NCI-H2171 treated with DMSO at 0.1 percent for 48 hours (cell line): Measurements from ENCODE around the gene ARHGEF28.

Experiments used
- DNase-seq: peaks from one replicate; lab custom pipeline; 2025; lab: John Stamatoyannopoulos, UW

The ARHGEF28 gene

DNA sequence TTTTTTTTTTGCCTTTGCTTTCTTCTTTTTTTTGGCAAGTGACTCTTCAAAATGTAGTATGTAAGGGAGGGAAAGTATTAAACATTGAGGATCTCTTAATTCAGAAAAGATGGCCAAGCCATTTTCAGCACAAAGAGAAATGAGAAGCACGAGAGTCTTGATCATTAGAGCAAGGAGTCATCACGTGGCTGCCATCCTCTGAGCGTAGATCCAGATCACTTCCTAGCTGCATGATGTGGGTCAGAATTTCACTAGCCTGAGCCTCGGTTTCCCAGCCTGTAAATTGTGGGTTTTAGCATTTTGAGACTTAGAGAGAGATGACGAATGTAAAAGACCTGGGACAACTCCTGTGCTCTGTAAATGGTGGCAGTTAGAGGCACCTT is 312.9 kb downstream of the ARHGEF28 start:
- DNase-seq, result no peak

DNA sequence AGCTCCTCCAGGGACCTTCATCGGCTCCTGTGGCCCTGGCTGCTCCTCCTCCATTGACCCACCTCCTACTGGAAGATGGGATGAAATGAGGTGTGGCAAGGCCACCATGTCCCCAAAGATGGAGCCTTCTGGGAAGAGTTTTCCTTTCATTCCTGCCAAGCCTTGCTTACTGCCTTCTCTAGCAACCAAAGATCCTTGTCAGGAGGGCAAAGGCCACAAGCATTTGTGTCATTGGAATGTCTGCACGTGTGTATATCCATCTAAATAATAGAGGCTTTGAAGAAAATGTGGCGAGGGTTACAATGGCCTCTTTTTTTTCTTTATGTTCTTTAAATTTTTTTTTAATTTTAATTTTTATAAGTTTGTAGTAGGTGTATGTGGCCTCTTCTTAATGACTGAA is 313.6 kb downstream of the ARHGEF28 start:
- no peak for DNase-seq

DNA sequence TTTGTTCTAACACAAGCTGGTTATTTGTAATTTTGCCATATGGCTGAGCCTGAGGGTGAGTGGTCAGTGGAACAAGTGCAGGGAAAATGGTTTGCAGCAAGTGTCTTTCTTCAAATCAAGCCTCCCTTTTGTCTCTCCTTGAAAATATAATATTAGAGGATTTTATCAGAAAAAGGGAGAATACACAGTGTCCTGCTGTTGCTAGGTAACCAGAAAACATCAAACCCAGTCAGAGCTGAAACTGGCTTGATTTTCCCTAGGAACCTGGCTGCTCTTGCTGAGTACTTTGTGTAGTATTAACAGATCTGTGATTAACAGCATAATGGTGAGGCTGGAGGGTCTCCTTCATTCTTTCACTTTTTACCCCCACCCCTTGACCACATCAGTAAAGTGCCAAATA is 314.0 kb downstream of the ARHGEF28 start:
- peak; percentile 35 for DNase-seq

DNA sequence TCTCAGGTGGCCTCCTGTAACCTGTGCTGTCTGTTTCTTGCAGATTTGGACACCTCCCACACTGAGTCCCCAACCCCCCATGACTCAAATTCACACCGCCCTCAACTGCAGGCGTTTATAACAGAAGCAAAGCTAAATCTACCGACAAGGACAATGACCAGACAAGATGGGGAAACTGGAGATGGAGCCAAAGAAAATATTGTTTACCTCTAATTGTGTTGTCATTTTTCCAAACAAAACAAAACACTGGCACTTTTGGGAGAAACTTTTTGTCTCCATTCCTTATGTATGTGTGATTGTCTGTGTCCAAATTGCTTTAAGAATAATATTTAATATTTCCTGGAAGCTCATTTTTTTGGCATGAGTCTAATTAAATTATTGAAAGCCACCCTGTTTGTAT is 314.8 kb downstream of the ARHGEF28 start:
- DNase-seq, result no peak

DNA sequence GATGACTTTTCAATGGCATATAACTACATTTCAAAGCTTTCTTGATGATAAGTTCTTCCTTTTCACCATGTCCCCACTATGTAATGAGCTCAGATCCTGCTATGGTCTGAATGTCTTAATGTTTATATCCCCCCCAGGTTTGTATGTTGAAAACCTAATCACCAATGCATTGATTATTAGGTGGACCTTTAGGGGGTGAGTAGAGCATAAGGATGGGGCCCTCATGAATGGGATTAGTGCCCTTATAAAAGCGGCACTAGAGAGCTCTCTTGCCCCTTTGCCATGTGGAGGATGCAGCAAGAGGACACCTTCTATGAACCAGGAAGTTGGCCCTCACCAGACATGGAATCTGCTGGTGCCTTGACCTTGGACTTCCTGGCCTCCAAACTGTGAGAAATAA is 316.8 kb downstream of the ARHGEF28 start:
- DNase-seq, result no peak

DNA sequence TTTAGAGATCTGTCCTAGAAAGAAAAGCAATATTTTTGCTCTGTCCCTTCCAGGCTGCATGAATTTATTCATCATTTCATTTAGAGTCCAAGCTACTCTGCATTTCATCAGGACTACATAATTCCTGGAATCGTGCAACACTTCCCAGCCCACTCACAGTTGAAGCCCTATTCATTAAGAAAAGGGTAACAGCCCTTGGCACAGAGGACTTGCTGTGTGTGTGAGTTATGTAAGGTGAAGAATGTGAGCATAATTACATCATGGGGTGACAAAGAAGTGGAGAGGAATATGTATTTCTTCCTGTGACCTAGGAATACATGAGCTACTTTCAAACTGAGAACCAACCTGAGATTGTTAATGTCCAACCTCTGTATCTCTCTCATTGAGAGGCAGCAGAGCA is 317.4 kb downstream of the ARHGEF28 start:
- DNase-seq, result no peak

DNA sequence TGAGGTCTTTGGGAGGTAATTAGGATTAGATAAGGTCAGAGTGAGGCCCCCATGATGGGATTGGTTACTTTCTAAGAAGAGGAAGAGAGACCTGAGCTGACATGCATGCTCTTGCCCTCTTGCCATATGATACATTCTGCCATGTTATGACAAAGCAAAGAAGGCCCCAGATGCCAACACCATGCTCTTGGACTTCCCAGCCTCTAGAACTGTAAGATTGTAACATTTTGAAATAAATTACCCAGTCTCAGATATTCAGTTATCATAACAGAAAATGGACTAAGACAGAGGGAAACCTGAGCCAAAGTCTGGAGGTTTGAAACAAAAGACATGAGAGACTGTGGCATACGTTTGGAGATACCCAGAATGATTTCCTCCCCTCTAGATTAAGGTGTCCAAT is 318.6 kb downstream of the ARHGEF28 start:
- DNase-seq, result peak; percentile 36

DNA sequence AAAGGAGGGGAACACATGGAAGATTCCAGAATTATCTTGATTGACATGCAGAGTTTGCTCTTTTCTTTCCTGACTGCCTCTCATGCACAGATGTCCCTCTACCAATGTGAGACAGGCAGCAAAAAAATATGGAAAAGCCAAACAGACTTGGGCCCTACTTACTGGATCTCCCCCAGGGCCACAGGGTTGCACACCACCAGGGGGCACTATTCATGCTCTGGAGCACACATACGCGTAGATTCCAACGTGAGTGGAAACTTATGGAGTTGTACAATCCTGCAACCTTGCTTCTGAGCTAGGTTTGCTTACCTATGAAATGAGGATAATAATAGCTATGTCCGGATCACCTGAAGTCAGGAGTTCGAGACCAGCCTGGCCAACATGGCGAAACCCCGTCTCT is 319.5 kb downstream of the ARHGEF28 start:
- DNase-seq, result no peak

DNA sequence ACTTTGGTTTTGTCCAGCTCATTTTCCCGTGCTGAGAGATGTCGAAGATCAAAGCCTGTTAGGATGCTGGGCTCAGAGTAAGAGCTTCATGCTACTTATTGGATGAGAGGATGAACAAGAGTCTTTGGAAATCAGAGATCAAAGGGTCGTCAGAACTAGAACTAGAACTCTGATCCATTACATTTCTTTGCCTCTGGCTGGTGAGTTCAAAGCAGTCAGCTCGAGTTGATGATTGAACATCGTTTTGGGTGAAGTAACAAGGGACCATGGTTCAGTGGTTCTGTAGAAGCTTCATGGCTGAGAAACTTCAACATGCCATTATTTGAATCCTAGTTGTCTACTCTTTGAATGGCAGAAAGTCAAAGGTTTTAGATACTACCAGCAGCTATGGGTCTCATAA is 320.3 kb downstream of the ARHGEF28 start:
- no peak for DNase-seq

DNA sequence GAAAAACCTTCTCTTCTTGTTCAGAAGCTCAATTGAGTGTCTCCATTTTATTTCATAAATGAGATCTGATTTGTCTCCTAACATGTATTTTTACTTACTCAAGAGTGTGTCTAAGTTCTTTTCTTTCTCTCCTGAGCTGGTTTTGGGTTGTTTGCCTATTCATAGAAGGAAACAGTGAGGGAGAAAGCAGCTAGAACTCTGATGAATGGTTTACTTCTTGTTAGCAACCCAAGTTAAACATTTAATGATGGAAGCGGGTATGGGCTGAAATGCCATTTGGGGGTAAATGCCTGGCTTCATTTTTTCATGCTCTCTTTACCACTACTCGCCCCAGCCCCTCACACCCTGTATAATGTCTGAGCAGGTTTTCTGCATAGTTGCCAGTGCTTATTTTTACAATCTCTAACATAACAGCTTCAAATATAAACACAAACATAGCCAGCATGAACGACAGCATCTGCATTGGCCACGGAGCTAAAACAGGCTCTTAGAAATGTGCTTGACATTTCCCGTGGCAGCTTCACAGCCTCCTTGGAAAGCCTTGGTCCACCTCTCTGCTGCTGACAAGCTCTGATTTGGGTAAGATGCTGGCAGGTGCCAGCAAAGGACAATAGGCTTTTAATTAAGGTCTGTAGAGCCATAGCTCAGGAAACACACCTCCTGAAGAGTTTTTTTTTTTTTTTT is 321.1 kb downstream of the ARHGEF28 start:
- peak; percentile 48 for DNase-seq

DNA sequence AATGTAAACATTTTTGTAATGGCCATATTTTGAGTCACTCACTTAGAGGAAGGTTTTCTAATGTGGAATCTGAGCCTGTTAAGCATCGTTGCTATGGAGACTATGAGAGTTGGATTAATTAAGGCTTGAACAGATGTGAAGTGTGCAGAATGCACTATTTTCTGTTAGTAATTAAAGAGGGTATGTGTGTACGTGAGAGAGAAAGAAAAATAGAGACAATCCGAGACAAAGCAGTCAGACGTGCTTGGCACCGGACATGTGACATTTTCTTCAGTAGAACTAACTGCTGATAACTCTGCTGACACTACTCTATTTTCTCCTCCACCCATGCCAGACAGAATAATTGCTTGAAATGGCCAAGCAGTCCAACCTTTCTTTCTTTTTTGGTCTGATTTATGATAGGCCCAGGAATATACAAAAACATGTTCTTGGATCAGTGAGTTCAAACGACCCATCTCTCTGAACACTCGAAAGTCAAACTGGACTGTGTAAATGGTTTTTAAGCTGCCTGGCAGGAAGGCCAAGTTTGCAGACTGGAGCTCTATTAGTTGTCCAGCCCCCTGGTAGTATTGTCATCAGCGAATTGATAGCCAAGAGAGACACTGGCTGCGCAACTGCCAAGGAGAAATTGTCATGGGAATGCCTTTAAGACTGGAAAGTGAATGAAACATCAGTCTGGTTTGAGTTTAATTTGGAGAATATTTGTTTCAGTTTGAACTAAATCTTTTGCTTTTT is 322.1 kb downstream of the ARHGEF28 start:
- DNase-seq, result peak; percentile 82

DNA sequence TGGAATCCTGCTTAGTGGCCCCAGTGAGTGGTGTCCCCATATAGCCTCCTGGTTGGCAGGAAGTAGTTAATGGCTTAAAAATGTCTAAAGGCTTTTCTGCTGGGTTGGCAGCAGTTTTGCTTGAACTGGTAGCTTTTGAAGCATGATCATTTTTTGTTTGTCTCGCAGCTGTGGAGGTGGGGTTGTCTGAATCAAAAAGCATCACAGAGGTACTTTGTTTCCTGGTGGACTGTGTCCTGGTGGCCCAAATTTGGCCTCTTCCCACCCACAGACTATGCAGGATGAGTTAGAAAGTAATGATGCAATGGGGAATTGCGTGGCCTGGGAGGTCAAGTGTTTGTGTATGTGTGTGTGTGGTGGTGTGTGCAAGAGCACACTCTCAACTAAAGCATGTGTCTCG is 322.7 kb downstream of the ARHGEF28 start:
- DNase-seq, result peak; percentile 5

DNA sequence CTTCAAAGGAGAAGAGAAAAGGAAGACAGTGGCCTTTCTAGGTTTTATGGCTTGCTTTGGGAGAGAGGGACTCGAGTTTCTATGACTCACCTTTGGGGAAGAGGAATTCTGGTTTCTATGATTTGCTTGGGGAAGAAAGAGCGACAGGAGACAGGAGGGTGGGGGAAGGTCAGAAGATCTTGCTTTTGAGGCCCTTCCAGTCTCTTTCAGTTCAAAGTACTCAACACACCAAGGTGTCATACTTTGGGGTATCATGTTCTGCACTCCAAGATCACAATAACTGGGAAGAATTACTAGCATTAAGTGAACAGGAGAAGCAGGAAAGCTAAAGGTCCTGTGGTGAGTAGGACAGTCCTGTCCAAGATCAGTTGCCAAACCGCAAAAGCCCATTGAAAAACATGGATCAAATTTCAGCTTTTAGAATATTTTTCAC is 324.5 kb downstream of the ARHGEF28 start:
- no peak for DNase-seq

DNA sequence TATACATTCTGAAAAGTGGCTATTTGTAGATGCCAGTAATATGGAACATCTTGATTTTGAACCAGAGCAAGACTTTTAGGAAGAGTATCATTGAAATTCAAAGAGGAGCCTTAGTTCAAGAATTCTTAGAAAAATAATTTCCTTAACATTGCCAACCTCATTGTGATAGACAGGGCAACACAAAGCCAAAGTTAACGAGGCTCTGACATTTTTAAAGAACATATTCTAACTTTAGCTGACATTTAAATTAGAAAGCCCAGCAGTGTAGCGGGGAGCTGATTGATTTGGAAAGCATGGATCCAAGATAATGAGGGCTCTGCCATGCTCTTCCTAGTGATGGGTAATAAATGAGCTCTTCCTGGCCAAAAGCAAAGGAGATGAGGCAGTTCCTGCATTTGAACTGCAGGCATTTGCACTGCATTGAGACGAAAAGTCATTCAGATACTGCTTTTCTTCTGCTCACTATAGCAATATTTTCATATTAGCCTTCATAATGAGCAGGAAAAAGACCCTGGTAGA is 325.0 kb downstream of the ARHGEF28 start:
- no peak for DNase-seq

DNA sequence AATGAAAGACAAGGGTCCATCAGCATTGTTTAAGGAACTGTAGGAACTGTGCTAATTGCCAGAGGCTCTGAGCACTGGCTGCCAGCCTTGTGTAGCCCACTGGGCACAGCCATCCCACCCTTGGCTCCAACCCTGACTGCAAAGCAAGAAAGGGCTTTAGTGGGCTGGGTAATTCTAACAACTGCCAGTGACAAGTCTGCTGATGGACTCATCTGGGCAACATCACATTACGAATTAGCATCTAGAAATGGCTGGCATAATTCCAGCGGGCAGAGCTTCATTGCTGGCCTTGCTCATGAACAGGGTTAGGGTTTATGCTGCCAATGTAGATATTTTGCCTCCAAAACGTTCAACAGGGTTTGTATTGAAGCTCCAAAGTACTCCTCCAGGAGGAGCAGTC is 326.9 kb downstream of the ARHGEF28 start:
- DNase-seq, result no peak

DNA sequence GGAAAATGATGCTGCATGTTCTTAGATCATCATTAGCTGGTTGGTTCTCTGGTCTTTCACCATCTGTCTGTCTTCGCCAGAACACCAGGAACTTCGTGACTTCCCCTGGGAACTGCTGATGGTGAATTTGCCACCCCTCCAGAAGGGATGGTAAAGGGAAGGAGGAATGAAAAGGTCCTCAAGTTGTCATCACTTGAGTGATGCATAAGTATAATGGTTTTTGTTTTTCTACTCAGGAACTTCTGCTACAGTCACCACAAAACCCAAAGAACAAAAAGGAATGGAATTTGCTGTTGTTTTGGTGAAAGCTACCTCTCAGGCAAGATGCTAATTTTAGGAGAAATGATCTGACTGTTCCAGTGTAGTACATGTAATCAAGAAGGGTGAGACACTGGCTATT is 328.4 kb downstream of the ARHGEF28 start:
- peak; percentile 68 for DNase-seq

DNA sequence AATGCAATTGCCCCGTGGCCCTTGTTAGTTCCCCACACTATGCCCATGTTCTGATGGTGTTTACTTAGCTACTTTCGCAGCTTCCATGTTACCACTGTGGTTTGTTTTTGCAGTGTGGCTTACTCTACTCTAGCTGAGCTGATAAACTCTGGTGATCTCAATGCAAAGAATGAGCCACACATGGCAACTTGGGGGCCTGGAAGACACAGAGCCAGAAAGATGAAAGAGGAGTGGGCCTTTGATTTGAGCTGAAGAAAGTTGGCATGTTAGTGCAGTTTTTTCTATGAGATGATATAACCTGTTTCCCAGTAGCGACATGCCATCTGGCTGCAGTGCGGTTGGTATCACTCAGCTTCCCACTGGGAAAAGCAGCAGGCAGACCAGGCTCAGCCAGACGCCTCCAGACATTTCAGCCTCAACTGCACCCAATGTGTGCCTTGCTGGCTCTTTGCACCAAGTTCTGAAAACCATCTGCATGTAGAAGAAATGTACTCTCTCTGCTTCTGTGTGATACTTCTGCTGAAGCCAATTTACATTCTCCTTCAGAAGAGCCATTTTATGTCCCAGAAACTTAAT is 329.4 kb downstream of the ARHGEF28 start:
- peak; percentile 86 for DNase-seq

DNA sequence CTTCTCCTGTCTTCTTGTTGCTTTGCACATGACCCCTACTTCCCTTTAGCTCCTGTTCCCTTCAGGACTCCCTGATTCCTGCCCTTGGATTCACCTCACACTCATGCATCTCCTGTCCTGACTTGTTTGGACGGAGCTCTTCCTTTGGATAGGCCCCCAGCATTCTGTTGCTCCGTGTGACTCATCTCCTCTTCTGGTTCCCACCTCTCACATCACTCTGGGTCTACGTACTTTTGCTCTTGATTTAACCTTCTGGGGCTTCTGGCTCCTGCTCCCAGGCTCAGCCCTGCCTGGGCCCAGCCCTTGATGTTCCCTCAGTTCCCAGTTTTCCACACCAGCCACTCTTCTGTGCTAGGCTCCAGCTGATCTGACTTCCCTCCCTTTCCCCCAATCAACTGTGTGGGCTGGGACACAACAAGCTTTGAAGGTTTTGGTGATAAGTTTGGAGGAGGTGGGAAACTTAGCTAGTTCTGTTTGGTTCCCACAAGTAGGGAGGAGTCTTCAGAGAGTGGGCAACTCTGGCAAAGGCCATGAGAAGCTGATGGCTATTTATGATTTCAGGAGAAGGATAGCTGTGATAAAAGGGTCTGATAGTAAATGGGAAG is 331.5 kb downstream of the ARHGEF28 start:
- peak; percentile 29 for DNase-seq

DNA sequence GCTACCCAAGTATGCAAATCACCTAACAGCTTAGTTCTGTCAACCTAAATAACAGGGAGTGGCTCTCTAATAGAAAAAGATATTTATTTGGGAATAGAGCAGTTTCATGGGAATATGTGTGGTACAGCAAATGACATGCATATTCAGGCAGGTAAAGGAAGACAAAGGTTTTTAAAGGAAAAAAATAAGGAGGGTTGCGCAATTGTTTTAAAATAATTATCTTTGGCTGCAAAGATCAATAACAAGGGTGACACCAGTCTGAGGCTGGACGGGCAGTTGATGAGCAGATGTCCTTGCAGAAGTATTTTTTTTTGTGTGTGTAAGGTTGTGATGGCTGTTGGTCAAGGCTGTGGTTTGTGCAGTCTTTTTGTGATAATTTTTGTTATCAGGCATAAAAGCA is 332.0 kb downstream of the ARHGEF28 start:
- DNase-seq, result no peak

DNA sequence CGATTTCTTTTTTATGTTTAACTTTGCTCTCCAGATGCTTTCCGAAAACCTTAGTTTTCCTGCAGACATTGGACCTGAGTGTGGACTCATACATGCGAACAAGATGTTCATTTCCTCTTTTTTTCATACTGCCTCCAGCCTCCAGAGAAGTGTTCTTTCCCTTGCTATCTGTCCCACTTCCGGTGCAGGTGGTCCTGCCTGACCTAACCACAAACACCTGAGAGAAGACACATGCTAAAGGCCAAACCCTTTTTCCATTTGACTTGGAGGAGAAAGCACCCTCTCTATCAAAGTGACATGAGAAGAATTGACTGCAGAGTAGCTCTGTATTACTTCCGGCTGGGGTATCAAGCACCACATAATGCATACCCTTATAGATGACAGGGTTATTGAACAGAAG is 334.0 kb downstream of the ARHGEF28 start:
- DNase-seq, result peak; percentile 12

DNA sequence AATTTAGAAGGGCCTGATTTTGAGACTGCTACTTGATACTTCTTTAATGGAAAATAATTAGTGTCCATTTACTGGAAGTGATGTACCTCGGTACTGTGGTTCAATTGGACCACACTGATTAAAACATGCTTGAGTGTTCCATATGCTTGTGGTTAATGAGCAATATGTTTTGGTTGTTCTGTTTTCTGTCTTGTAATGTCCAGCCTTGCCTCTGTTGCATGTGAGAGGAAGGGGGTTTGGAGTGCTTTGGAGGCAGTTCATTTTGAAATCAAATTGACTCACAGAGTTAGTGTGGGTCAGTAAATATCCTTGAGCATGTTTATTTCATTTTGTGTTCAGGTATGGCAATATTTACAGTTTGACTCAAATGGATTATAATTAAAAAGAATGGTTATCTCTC is 334.4 kb downstream of the ARHGEF28 start:
- DNase-seq, result no peak

DNA sequence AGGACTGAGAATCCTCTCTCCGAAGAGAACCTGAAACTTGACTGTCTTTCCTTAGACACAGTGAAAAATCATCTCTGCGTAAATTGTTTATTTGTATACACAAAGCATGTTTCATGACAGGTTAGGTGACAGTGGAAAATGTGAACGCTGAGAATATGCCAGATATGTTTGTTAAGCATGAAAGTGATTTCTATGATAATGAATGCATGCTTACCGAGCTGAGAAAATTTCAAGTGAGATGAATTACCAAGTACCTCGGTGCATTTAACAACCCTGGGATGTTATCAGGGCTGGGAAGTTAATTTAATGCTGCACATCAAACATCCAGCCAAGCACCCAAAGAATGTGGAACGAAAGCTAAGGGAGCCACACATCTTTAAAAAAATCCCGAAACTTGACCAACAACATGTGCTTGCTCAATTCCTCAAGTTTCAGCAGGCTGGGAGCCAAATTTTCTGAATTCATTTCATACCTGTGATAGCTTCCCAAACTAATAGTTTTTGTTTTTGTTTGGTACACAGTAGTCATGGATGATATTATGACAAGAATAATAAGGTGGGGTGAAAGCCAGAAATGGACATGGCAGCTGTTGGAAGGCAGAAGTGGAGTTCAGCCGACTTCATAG is 336.9 kb downstream of the ARHGEF28 start:
- no peak for DNase-seq
